Heart right ventricle (tissue), 16 donors: Measurements from ENCODE around the gene TGOLN2. TPM values are rescaled to one million over a fixed set of nuclear protein-coding genes. Genes with fewer than 3 reads are reported as not detected.

Source experiments
- ATAC-seq, 8 donors: fragments of 200-7000 bp; cut with Tn5 transposase; one replicate each; pipeline ENCODE4 v1.9.1; 2020; ENCODE audit warnings: mild to moderate bottlenecking in 8 of 8, moderate library complexity in 8 of 8, moderate number of reproducible peaks in 1 of 8
- DNase-seq, 2 donors: peaks; one replicate each; pipeline ENCODE4 v3.0.0-alpha.2; 2020
- H3K27ac ChIP-seq, 10 donors: fragments of 200-600 bp; sonication (generic) in 2 of 10; one replicate each; pipeline versions ENCODE4 v1.5.0 to v1.8.0; 2020 to 2022; ENCODE audit warnings: mild to moderate bottlenecking in 3 of 10
- H3K27me3 ChIP-seq, 7 donors: fragments of 200-600 bp; one replicate each; pipeline ENCODE4 v1.8.0; 2021 to 2022; ENCODE audit warnings: mild to moderate bottlenecking in 2 of 7
- H3K36me3 ChIP-seq, 9 donors: fragments of 200-600 bp; sonication (generic) in 1 of 9; one replicate each; pipeline versions ENCODE4 v1.5.0 to v1.8.0; 2020 to 2022; ENCODE audit warnings: mild to moderate bottlenecking in 2 of 9
- H3K4me1 ChIP-seq, 9 donors: fragments of 200-600 bp; sonication (generic) in 1 of 9; one replicate each; pipeline versions ENCODE4 v1.5.0 to v1.8.0; 2020 to 2022; ENCODE audit warnings: mild to moderate bottlenecking in 4 of 9
- H3K4me3 ChIP-seq, 10 donors: fragments of 200-600 bp; sonication (generic) in 2 of 10; one replicate each; pipeline versions ENCODE4 v1.5.0 to v1.8.0; 2020 to 2022; ENCODE audit warnings: mild to moderate bottlenecking in 7 of 10, moderate library complexity in 2 of 10
- H3K9me3 ChIP-seq, 11 donors: fragments of 200-600 bp in 10 of 11; sonication (generic) in 2 of 11; one replicate each; pipeline versions ENCODE4 v1.5.0 to v1.8.0; 2013 to 2022; ENCODE audit warnings: mild to moderate bottlenecking in 2 of 11, control low read depth in 1 of 11, moderate library complexity in 1 of 11
- WGBS, 2 donors: extraction: QIAGEN DNeasy Blood & Tissue Kit; methylation state at CpG; one replicate each; pipeline ENCODE4 v1.1.7; 2013; ENCODE audit warnings: inconsistent platforms in 1 of 2; 5-methylcytosine and 5-hydroxymethylcytosine counted together
- intact Hi-C, 10 donors: fragments of 100-400 bp; cut with DNase I; formaldehyde crosslinking; loops; one replicate each; pipeline versions ENCODE4 v1.11.1 to v1.14.2; 2022
- polyA plus RNA-seq, 2 donors: library from polyadenylated mRNA; stranded (reverse); fragments of 200-250 nt; gene quantifications; one replicate each; pipeline ENCODE4 v1.2.3, GENCODE V29; 2013
- total RNA-seq, 10 donors: library from RNA; stranded (reverse); fragmentation: NEBNext Ultra II Directional in 3 of 10; extraction: Animal tissue kit (Norgen Biotek cat#: 25700) in 3 of 10; gene quantifications; one replicate each; pipeline versions ENCODE4 v1.2.1 to v1.2.4, GENCODE V29; 2021 to 2023
- TF ChIP-seq, protein P1 (sequence below), 9 donors: fragments of 200-600 bp; sonication (generic) in 2 of 9; IDR thresholded peaks; one replicate each; pipeline versions ENCODE4 v1.5.0 to v1.8.0; 2021 to 2022; ENCODE audit warnings: antibody characterized with exemption in 9 of 9, mild to moderate bottlenecking in 5 of 9, moderate library complexity in 1 of 9
- donor health status: Arrhythmogenic right ventricular cardiomyopathy.
- donor health status: ischemic (EF 13 %, LVEDD 7.1; RV severe dilation, severe dysfunction).
- donor health status: healthy with polysubstance abuse.
- donor health status: DM: no; HTN: yes; CAD: no.
- donor health status: DM: no; HTN: no; CAD: no.
- donor health status: ischemic (EF 25% LVEDD 6.9; RV normal size, moderate dysfunction).
- donor health status: ischemic (EF 25% LVEDD 5.7; RV mildly dilated, moderate dysfunction).
- donor health status: healthy.
- donor health status: DM: yes; HTN: yes; CAD: no.
- donor health status: Ischemic cardiomyopathy.
- donor health status: ischemic (EF 35%, LVEDD 5.7; RV mildly dilated, moderate dysfunction).
- donor health status: nonischemic (EF 11% LVEDD 7.7; RV severe dilation, severe dysfunction).
- donor health status: DM: yes; HTN: yes; CAD: no.
- donor health status: PGD.
- donor health status: ischemic (EF 29% LVEDD 5.4; RV normal size, mild dysfunction).
- donor health status: nonischemic (EF 23%, LVEDD 6.1; RV moderate dilation, normal function).

The TGOLN2 gene
- total and polyA plus RNA-seq, 12 donors = 12.1 to 99.9 (median 72.4) TPM

DNA sequence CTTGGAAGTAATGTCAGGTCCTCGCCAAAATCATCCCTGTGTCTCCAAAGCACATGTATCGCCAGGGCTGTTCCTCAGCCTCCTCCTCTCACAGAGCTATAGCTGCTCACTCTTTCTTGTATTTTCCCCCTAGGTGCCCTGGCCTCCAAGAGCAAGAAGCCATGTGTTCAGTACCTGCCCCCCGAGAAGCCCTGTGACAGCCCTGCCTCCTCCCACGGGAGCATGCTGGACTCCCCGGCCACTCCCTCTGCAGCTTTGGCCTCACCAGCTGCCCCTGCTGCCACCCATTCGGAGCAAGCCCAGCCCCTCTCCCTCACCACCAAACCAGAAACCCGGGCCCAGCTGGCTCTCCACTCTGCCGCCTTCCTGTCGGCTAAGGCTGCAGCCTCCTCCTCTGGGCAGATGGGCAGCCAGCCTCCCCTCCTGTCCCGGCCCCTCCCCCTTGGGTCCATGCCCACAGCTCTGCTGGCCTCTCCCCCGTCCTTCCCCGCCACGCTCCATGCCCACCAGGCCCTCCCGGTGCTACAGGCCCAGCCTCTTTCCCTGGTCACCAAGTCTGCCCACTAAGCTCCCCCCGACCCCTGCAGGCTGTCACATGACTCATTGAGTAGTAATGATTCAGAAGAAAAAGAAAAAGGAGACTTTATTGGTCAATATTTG, 18.8 kb downstream of the TGOLN2 start:
- Histone ChIP-seq H3K9me3 (no peaks in the 10 kb centered on the region), H3K4me3 (peak overlapping the region in 1 of 10 donors; percentile 27), H3K4me1 (peaks cover 4 to 38% (median 16%) of the 10 kb centered on the region in 9 donors), H3K36me3 (peaks cover 0 to 69% (median 12%) of the 10 kb centered on the region in 9 donors), H3K27ac (peak overlapping the region in 5 of 10 donors; percentile 4 to 42 (median 8)), H3K27me3 (no peaks in the 10 kb centered on the region)
- peak; percentile 15 to 60 (median 49) for ATAC-seq
- intact Hi-C loops = loop anchor here in 1 of 10 donors (10.0 kb wide), 1 partner anchor 384 kb away; no protein-coding TSS in a partner anchor
- TF ChIP-seq, protein P1, sequence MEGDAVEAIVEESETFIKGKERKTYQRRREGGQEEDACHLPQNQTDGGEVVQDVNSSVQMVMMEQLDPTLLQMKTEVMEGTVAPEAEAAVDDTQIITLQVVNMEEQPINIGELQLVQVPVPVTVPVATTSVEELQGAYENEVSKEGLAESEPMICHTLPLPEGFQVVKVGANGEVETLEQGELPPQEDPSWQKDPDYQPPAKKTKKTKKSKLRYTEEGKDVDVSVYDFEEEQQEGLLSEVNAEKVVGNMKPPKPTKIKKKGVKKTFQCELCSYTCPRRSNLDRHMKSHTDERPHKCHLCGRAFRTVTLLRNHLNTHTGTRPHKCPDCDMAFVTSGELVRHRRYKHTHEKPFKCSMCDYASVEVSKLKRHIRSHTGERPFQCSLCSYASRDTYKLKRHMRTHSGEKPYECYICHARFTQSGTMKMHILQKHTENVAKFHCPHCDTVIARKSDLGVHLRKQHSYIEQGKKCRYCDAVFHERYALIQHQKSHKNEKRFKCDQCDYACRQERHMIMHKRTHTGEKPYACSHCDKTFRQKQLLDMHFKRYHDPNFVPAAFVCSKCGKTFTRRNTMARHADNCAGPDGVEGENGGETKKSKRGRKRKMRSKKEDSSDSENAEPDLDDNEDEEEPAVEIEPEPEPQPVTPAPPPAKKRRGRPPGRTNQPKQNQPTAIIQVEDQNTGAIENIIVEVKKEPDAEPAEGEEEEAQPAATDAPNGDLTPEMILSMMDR (IDR thresholded peaks at IDR 0.05) = no peak
- WGBS, 2 donors = 48 to 64% methylated on average over 15 of the region's 15 CpGs
- DNase-seq = peak; percentile 34 to 58

DNA sequence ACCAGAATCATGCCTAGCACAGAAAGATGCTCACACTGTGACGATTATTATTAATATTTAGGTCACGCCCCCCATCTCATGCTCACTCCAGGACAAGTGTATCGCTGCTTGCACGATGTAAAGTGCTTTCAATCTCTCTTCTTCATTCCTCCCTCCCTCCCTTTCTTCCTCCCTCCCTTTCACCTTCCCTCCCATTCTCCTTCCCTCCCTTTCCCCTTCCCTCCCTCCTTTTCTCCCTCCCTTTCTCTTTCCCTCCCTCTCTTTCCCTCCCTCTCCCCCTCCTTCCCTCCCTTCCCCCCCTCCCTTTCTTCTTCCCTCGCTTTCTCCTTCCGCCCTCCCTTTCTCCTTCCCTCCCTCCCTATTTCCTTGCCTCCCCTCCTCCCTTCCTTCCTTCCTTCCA, 19.6 kb downstream of the TGOLN2 start:
- 80 to 85% methylated on average over 6 of the region's 6 CpGs for WGBS, 2 donors
- ATAC-seq = no peak
- no peak for DNase-seq
- H3K27ac ChIP-seq = peak overlapping the region in 1 of 10 donors; percentile 64
- H3K36me3 ChIP-seq = peaks cover 0 to 74% (median 12%) of the 10 kb centered on the region in 9 donors
- no peaks in the 10 kb centered on the region for H3K27me3 ChIP-seq
- H3K4me1 ChIP-seq = peaks cover 4 to 38% (median 12%) of the 10 kb centered on the region in 9 donors
- intact Hi-C loops = loop anchor here in 1 of 10 donors (10.0 kb wide), 1 partner anchor 383 kb away; no protein-coding TSS in a partner anchor
- no peak overlapping the region for H3K4me3 ChIP-seq
- TF ChIP-seq, protein P1 (IDR thresholded peaks at IDR 0.05) = no peak
- H3K9me3 ChIP-seq = no peaks in the 10 kb centered on the region

DNA sequence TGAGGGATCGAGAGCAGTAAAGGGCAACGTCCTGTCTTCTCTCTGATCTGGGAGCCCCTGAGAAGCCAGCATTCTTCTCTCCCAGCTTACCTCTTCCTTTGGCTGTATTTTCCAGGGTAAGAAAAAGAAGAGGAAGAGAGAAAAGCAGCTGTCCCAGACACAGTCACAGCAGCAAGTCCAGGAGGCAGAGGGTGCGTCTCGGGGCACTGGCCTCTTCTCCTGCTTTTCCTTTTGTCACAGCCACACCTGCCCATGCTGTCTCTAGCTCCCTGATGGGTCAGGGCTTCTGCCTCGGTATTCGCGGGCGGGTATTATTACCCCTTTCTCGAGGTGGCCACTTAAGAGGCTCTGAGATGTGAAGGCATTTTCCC, 20.3 kb downstream of the TGOLN2 start:
- H3K36me3 ChIP-seq = peaks cover 0 to 76% (median 12%) of the 10 kb centered on the region in 9 donors
- no peak for ATAC-seq

DNA sequence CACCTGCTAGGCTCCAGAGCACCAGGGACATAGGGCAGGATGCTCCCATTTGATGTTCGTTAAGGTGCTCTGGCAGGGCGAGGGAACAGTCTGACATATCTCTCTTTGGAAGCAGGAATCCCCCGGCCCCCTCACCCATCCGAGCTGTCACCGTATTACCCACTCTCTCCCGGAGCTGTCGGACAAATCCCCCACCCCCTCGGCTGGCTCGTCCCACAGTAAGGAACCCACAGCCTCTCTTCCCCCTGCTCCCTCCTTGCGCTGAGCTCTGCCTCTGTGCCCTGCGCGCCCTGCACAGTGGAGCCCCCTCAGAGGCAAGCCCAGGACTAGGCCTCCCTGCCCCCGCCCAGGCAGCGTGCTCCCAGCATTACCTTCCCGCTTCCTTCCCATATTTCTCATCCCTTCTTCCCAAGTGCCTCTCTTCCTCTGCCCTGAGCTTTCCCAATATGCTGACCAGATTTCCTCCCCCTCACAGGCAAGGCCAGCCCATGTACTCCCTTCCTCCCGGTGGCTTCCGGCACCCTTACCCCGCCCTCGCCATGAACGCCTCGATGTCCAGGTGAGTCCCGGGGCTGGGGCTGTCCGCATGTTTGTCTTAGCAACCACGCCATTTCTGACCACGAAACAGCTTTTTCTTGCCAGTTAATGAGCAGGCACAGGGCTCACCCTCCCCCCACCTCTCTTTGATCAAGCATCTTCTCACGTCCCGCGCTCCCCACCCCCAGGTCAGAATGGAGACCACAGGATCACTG, 23.8 kb downstream of the TGOLN2 start:
- Histone ChIP-seq H3K4me1 (peaks cover 2 to 27% (median 11%) of the 10 kb centered on the region in 9 donors), H3K36me3 (peaks cover 0 to 58% (median 12%) of the 10 kb centered on the region in 9 donors), H3K27ac (no peak overlapping the region), H3K9me3 (no peaks in the 10 kb centered on the region), H3K4me3 (no peak overlapping the region), H3K27me3 (no peaks in the 10 kb centered on the region)
- DNase-seq (no peak), ATAC-seq (no peak)
- intact Hi-C loops = loop anchor here in 2 of 10 donors (5.0 to 10.0 kb wide), 2 partner anchors 237 to 379 kb away; no protein-coding TSS in a partner anchor
- WGBS, 2 donors = 91 to 92% methylated on average over 28 of the region's 28 CpGs
- TF ChIP-seq, protein P1 (IDR thresholded peaks at IDR 0.05) = no peak

More for the DNA sequence above, 20.3 kb downstream of the TGOLN2 start:
- intact Hi-C loops = loop anchor here in 1 of 10 donors (10.0 kb wide), 1 partner anchor 383 kb away; no protein-coding TSS in a partner anchor
- TF ChIP-seq, protein P1 (IDR thresholded peaks at IDR 0.05) = no peak
- Histone ChIP-seq H3K27me3 (no peaks in the 10 kb centered on the region), H3K4me3 (peak overlapping the region in 2 of 10 donors; percentile 12 to 26), H3K27ac (peak overlapping the region in 5 of 10 donors; percentile 22 to 72 (median 36)), H3K9me3 (no peaks in the 10 kb centered on the region), H3K4me1 (peaks cover 4 to 38% (median 12%) of the 10 kb centered on the region in 9 donors)
- no peak for DNase-seq
- 74 to 79% methylated on average over 9 of the region's 9 CpGs for WGBS, 2 donors
